Activated naive CD8-positive, alpha-beta T cell (primary cell): Measurements from ENCODE around the gene GAS7.

Experiments used
- H3K27ac Mint-ChIP-seq: one replicate; pipeline ENCODE4 v1.8.0; 2021; ENCODE audit warnings: mixed read lengths
- H3K27me3 Mint-ChIP-seq: one replicate; pipeline ENCODE4 v1.8.0; 2021; ENCODE audit warnings: mixed read lengths
- H3K36me3 Mint-ChIP-seq: one replicate; pipeline ENCODE4 v1.8.0; 2021; ENCODE audit warnings: mixed read lengths
- H3K4me1 Mint-ChIP-seq: one replicate; pipeline ENCODE4 v1.8.0; 2021; ENCODE audit warnings: low read depth, mixed read lengths
- H3K4me3 Mint-ChIP-seq: one replicate; pipeline ENCODE4 v1.8.0; 2021; ENCODE audit warnings: mild to moderate bottlenecking, mixed read lengths
- H3K9me3 Mint-ChIP-seq: one replicate; pipeline ENCODE4 v1.8.0; 2021; ENCODE audit warnings: low read depth, mixed read lengths

GAS7 gene

GRCh38 chr17:9900784-9901183 lies 297.6 kb downstream of the GAS7 start:
- no peaks in the 10 kb centered on the region for H3K9me3 Mint-ChIP-seq
- no peak overlapping the region for H3K27ac Mint-ChIP-seq
- no peaks in the 10 kb centered on the region for H3K36me3 Mint-ChIP-seq
- H3K4me1 Mint-ChIP-seq, result no peaks in the 10 kb centered on the region
- H3K4me3 Mint-ChIP-seq, result no peak overlapping the region
- peaks cover 16% of the 10 kb centered on the region for H3K27me3 Mint-ChIP-seq

GRCh38 chr17:9900044-9900594 lies 298.3 kb downstream of the GAS7 start:
- no peaks in the 10 kb centered on the region for H3K9me3 Mint-ChIP-seq

GRCh38 chr17:9899280-9900043 lies 298.9 kb downstream of the GAS7 start:
- Mint-ChIP-seq H3K4me1 (no peaks in the 10 kb centered on the region), H3K4me3 (no peak overlapping the region), H3K9me3 (no peaks in the 10 kb centered on the region), H3K36me3 (no peaks in the 10 kb centered on the region), H3K27ac (no peak overlapping the region), H3K27me3 (peaks cover 17% of the 10 kb centered on the region)

More at GRCh38 chr17:9900044-9900594, 298.3 kb downstream of the GAS7 start:
- Mint-ChIP-seq H3K4me3 (no peak overlapping the region), H3K27me3 (peaks cover 15% of the 10 kb centered on the region), H3K27ac (no peak overlapping the region), H3K4me1 (no peaks in the 10 kb centered on the region), H3K36me3 (no peaks in the 10 kb centered on the region)

- Mint-ChIP-seq H3K36me3 (no peaks in the 10 kb centered on the region), H3K4me3 (no peak overlapping the region), H3K9me3 (no peaks in the 10 kb centered on the region), H3K4me1 (no peaks in the 10 kb centered on the region), H3K27me3 (peaks cover 17% of the 10 kb centered on the region), H3K27ac (no peak overlapping the region)
Measured at GRCh38 chr17:9898812-9899211, 299.6 kb downstream of the GAS7 start.

- Mint-ChIP-seq H3K4me1 (no peaks in the 10 kb centered on the region), H3K9me3 (no peaks in the 10 kb centered on the region), H3K4me3 (no peak overlapping the region), H3K36me3 (no peaks in the 10 kb centered on the region), H3K27ac (no peak overlapping the region), H3K27me3 (peaks cover 17% of the 10 kb centered on the region)
Measured at GRCh38 chr17:9897372-9897968, 300.9 kb downstream of the GAS7 start.

- H3K27me3 Mint-ChIP-seq, result peaks cover 17% of the 10 kb centered on the region
- no peak overlapping the region for H3K27ac Mint-ChIP-seq
- no peaks in the 10 kb centered on the region for H3K4me1 Mint-ChIP-seq
- no peak overlapping the region for H3K4me3 Mint-ChIP-seq
- no peaks in the 10 kb centered on the region for H3K9me3 Mint-ChIP-seq
- no peaks in the 10 kb centered on the region for H3K36me3 Mint-ChIP-seq
Measured at GRCh38 chr17:9895923-9896322, 302.5 kb downstream of the GAS7 start.

GRCh38 chr17:9894231-9894630 lies 304.2 kb downstream of the GAS7 start:
- H3K9me3 Mint-ChIP-seq, result no peaks in the 10 kb centered on the region
- H3K27ac Mint-ChIP-seq, result no peak overlapping the region
- no peaks in the 10 kb centered on the region for H3K4me1 Mint-ChIP-seq
- H3K27me3 Mint-ChIP-seq, result peaks cover 14% of the 10 kb centered on the region
- H3K4me3 Mint-ChIP-seq, result no peak overlapping the region
- no peaks in the 10 kb centered on the region for H3K36me3 Mint-ChIP-seq

GRCh38 chr17:9893411-9894012 lies 304.9 kb downstream of the GAS7 start:
- H3K4me1 Mint-ChIP-seq, result no peaks in the 10 kb centered on the region
- no peaks in the 10 kb centered on the region for H3K9me3 Mint-ChIP-seq
- no peaks in the 10 kb centered on the region for H3K36me3 Mint-ChIP-seq
- H3K27ac Mint-ChIP-seq, result no peak overlapping the region
- peaks cover 14% of the 10 kb centered on the region for H3K27me3 Mint-ChIP-seq
- no peak overlapping the region for H3K4me3 Mint-ChIP-seq

- Mint-ChIP-seq H3K4me3 (no peak overlapping the region), H3K27ac (no peak overlapping the region), H3K36me3 (no peaks in the 10 kb centered on the region), H3K27me3 (peaks cover 2% of the 10 kb centered on the region), H3K4me1 (no peaks in the 10 kb centered on the region), H3K9me3 (no peaks in the 10 kb centered on the region)
Measured at GRCh38 chr17:9890124-9890523, 308.3 kb downstream of the GAS7 start.

- H3K36me3 Mint-ChIP-seq, result no peaks in the 10 kb centered on the region
- H3K27me3 Mint-ChIP-seq, result no peaks in the 10 kb centered on the region
- no peaks in the 10 kb centered on the region for H3K4me1 Mint-ChIP-seq
- H3K9me3 Mint-ChIP-seq, result peaks cover 9% of the 10 kb centered on the region
- H3K4me3 Mint-ChIP-seq, result no peak overlapping the region
- no peak overlapping the region for H3K27ac Mint-ChIP-seq
Measured at GRCh38 chr17:9887508-9887907, 310.9 kb downstream of the GAS7 start.

GRCh38 chr17:9886141-9886930 lies 312.1 kb downstream of the GAS7 start:
- Mint-ChIP-seq H3K9me3 (peaks cover 14% of the 10 kb centered on the region), H3K4me1 (no peaks in the 10 kb centered on the region), H3K36me3 (no peaks in the 10 kb centered on the region), H3K27ac (no peak overlapping the region), H3K27me3 (no peaks in the 10 kb centered on the region), H3K4me3 (no peak overlapping the region)

GRCh38 chr17:9883451-9883850 lies 315.0 kb downstream of the GAS7 start:
- H3K4me3 Mint-ChIP-seq, result no peak overlapping the region
- H3K27ac Mint-ChIP-seq, result no peak overlapping the region
- peaks cover 2% of the 10 kb centered on the region for H3K27me3 Mint-ChIP-seq
- no peaks in the 10 kb centered on the region for H3K36me3 Mint-ChIP-seq
- H3K9me3 Mint-ChIP-seq, result peaks cover 14% of the 10 kb centered on the region
- no peaks in the 10 kb centered on the region for H3K4me1 Mint-ChIP-seq

- Mint-ChIP-seq H3K4me1 (no peaks in the 10 kb centered on the region), H3K4me3 (no peak overlapping the region), H3K27me3 (peaks cover 3% of the 10 kb centered on the region), H3K36me3 (no peaks in the 10 kb centered on the region), H3K9me3 (peaks cover 14% of the 10 kb centered on the region), H3K27ac (no peak overlapping the region)
Measured at GRCh38 chr17:9880582-9880999, 317.8 kb downstream of the GAS7 start.

- H3K27me3 Mint-ChIP-seq, result peaks cover 3% of the 10 kb centered on the region
- no peaks in the 10 kb centered on the region for H3K4me1 Mint-ChIP-seq
- peaks cover 14% of the 10 kb centered on the region for H3K9me3 Mint-ChIP-seq
- H3K36me3 Mint-ChIP-seq, result no peaks in the 10 kb centered on the region
- no peak overlapping the region for H3K4me3 Mint-ChIP-seq
- no peak overlapping the region for H3K27ac Mint-ChIP-seq
Measured at GRCh38 chr17:9878786-9879525, 319.4 kb downstream of the GAS7 start.
